Activated T-helper 1 cell treated with anti-CD3 and anti-CD28 coated beads, Interleukin-12 subunit alpha, Interleukin-12 subunit beta, Interleukin-2, Interleukin-4 antibody, amounts not matched to agents 30 ng/mL and 10 ng/mL and 1 ng/mL, durations not matched to agents 14 hours and 24 hours and 36 hours (primary cell): ENCODE measurements around the gene TSEN2. TPM values are rescaled to one million over a fixed set of nuclear protein-coding genes. Genes with fewer than 3 reads are reported as not detected.
"Not testable (repeated sequence)": the region's sequence is repeated elsewhere in the genome, so short reads cannot be mapped to it uniquely, and the experiment has no call there.

Experiments used
- DNase-seq: peaks from one replicate; pipeline ENCODE4 v3.0.0; 2021; ENCODE audit warnings: low spot score
- H3K27ac Mint-ChIP-seq: one replicate; pipeline ENCODE4 v1.8.0; 2021; ENCODE audit warnings: mild to moderate bottlenecking, mixed read lengths
- H3K27me3 Mint-ChIP-seq: one replicate; pipeline ENCODE4 v1.8.0; 2022; ENCODE audit warnings: mild to moderate bottlenecking, moderate library complexity, mixed read lengths; ENCODE audit not compliant: insufficient read depth
- H3K36me3 Mint-ChIP-seq: one replicate; pipeline ENCODE4 v1.8.0; 2021; ENCODE audit warnings: low read depth, mixed read lengths
- H3K4me1 Mint-ChIP-seq: one replicate; pipeline ENCODE4 v1.8.0; 2021; ENCODE audit warnings: low read depth, mixed read lengths
- H3K4me3 Mint-ChIP-seq: one replicate; pipeline ENCODE4 v1.8.0; 2021; ENCODE audit warnings: mild to moderate bottlenecking, moderate library complexity, mixed read lengths
- H3K9me3 Mint-ChIP-seq: one replicate; pipeline ENCODE4 v1.8.0; 2021; ENCODE audit warnings: mixed read lengths
- intact Hi-C: fragments of 100-400 bp; cut with micrococcal nuclease; formaldehyde crosslinking; loops from one replicate; pipeline ENCODE4 v1.15.1; 2024
- total RNA-seq: library from RNA; stranded (reverse); gene quantifications from 2 replicates; pipeline ENCODE4 v1.2.3, GENCODE V29; 2022

The TSEN2 gene
- total RNA-seq, 1 donor from 2014 or later = 33.5 TPM

DNA sequence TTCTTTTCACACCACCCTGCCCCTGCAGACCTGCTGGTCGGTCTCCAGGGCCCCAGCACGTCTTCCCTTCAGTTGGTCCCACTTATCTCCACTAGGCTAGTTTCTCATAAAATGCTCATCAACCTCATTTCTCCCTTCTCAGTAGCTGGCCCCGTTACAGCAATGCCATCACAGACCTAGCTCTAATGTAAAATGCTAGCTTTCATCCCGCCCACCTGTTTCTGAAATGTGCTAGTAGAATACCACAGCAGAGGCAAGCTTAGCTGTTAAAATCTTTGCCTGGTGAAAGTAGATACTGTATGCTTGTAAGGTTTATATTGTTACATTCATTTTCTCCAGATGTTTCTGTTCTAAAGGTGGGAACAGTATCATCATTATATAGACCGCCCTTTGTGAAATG is 47.9 kb downstream of the TSEN2 start:
- no peak overlapping the region for H3K4me3 Mint-ChIP-seq
- no peaks in the 10 kb centered on the region for H3K4me1 Mint-ChIP-seq
- no peaks in the 10 kb centered on the region for H3K27me3 Mint-ChIP-seq
- no peak overlapping the region for H3K27ac Mint-ChIP-seq
- intact Hi-C loops = no loop called here
- DNase-seq = no peak
- H3K9me3 Mint-ChIP-seq = no peaks in the 10 kb centered on the region
- peaks cover 11% of the 10 kb centered on the region for H3K36me3 Mint-ChIP-seq

DNA sequence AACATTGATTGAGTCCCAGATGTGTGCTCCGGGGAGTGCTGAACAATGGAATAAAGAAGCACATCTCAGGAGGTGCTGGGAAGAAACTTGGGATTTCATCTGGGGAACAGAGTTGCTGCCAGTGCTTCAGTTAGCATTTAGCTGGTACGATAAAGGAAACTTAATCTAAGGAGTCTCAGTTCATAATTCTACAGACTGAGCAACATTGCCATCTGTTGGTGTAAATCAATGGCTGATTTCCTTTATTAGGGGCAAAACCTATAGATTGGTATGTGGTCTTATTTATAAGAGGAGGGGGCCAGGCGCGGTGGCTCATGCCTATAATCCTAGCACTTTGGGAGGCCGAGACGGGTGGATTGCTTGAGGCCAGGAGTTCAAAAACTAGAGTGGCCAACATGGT is 52.1 kb downstream of the TSEN2 start:
- Mint-ChIP-seq H3K36me3 (peaks cover 6% of the 10 kb centered on the region), H3K4me3 (no peak overlapping the region), H3K27ac (no peak overlapping the region), H3K9me3 (no peaks in the 10 kb centered on the region), H3K4me1 (no peaks in the 10 kb centered on the region), H3K27me3 (no peaks in the 10 kb centered on the region)
- DNase-seq = no peak
- intact Hi-C loops = no loop called here

GRCh38 chr3:12541625-12542024 is 57.3 kb downstream of the TSEN2 start:
- no peak for DNase-seq
- no peaks in the 10 kb centered on the region for H3K9me3 Mint-ChIP-seq

GRCh38 chr3:12543497-12543896 is 59.2 kb downstream of the TSEN2 start:
- intact Hi-C loops, H3K27me3 Mint-ChIP-seq, H3K36me3 Mint-ChIP-seq, H3K27ac Mint-ChIP-seq, H3K4me1 Mint-ChIP-seq, H3K4me3 Mint-ChIP-seq, H3K9me3 Mint-ChIP-seq, DNase-seq: not testable (repeated sequence)

More at GRCh38 chr3:12541625-12542024, 57.3 kb downstream of the TSEN2 start:
- intact Hi-C loops = no loop called here
- Mint-ChIP-seq H3K27ac (no peak overlapping the region), H3K4me1 (no peaks in the 10 kb centered on the region), H3K36me3 (no peaks in the 10 kb centered on the region), H3K27me3 (no peaks in the 10 kb centered on the region), H3K4me3 (no peak overlapping the region)

- H3K27me3 Mint-ChIP-seq = no peaks in the 10 kb centered on the region
- H3K4me3 Mint-ChIP-seq = no peak overlapping the region
- H3K4me1 Mint-ChIP-seq = no peaks in the 10 kb centered on the region
- intact Hi-C loops = no loop called here
- no peak for DNase-seq
- H3K36me3 Mint-ChIP-seq = no peaks in the 10 kb centered on the region
- no peaks in the 10 kb centered on the region for H3K9me3 Mint-ChIP-seq
- no peak overlapping the region for H3K27ac Mint-ChIP-seq
Observed at GRCh38 chr3:12544652-12545472, 60.6 kb downstream of the TSEN2 start.

DNA sequence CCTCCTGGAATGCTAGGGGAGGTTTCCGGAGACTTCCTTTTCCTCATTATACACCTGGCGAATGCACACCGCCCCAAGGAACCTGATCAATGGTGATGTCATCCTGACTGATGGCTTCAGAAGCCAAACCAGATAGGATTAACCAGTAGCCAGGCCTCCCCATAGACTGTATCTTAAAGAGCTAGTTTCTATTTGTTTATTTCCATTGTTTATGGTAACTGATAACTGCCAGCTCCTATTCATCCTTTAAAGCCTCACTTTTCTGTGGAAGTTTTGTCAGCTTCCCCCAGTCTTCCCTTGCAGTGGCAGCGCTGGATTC is 61.2 kb downstream of the TSEN2 start, which contains the start of gene MKRN2OS:
Gene MKRN2OS (minus strand): TSS at position 27 of the 319 bp plus-strand sequence. CDS start 35 bp downstream, outside the sequence.
- intact Hi-C loops = no loop called here
- no peak for DNase-seq
- H3K4me1 Mint-ChIP-seq = no peaks in the 10 kb centered on the region
- peaks cover 4% of the 10 kb centered on the region for H3K27me3 Mint-ChIP-seq
- no peak within 1 kb of the TSS for H3K27ac Mint-ChIP-seq
- no peak within 1 kb of the TSS for H3K4me3 Mint-ChIP-seq
- H3K9me3 Mint-ChIP-seq = no peaks in the 10 kb centered on the region
- H3K36me3 Mint-ChIP-seq = no peaks in the 10 kb centered on the region

GRCh38 chr3:12549971-12550760 is 65.9 kb downstream of the TSEN2 start:
- Mint-ChIP-seq H3K4me3 (no peak overlapping the region), H3K27me3 (peaks cover 27% of the 10 kb centered on the region), H3K27ac (no peak overlapping the region), H3K9me3 (no peaks in the 10 kb centered on the region), H3K36me3 (no peaks in the 10 kb centered on the region), H3K4me1 (peaks cover 13% of the 10 kb centered on the region)
- DNase-seq = no peak
- intact Hi-C loops = no loop called here

DNA sequence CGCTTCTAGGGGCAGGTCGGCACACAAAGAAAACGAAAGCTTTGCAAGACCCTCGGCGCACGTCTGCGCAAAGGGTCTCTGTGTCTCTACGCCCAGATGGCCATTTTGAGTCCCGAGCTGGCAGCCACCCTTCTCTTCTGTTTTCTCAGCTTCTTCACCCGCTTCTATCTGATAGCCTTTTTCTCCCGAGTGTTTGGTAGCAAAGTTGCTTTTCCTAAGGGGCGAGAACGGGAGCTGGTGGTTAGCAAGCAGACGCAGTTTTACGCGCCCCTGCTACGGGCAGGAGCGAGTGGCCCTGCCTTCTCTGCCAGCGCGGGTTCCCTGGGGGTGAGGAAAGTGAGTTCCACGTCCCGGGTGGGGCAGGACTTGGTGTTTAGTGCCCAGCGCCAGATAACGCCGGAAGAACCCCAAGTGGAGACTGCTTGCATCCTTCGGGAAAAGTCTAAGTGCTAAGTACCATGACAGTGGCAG is 69.7 kb downstream of the TSEN2 start:
- Mint-ChIP-seq H3K36me3 (no peaks in the 10 kb centered on the region), H3K4me3 (peak overlapping the region; percentile 84), H3K9me3 (no peaks in the 10 kb centered on the region), H3K4me1 (peaks cover 43% of the 10 kb centered on the region), H3K27me3 (peaks cover 35% of the 10 kb centered on the region), H3K27ac (no peak overlapping the region)
- no peak for DNase-seq
- intact Hi-C loops = no loop called here

- H3K4me3 Mint-ChIP-seq = peak overlapping the region; percentile 91
- H3K27ac Mint-ChIP-seq = peak overlapping the region; percentile 88
- DNase-seq = no peak
- H3K9me3 Mint-ChIP-seq = no peaks in the 10 kb centered on the region
- peaks cover 2% of the 10 kb centered on the region for H3K36me3 Mint-ChIP-seq
- H3K4me1 Mint-ChIP-seq = peaks cover 65% of the 10 kb centered on the region
- intact Hi-C loops = loop anchor here (2.0 to 5.0 kb wide), 2 partner anchors 710 to 1621 kb away; partner anchors contain the start of genes LSM3, TAMM41 and XPC
- peaks cover 30% of the 10 kb centered on the region for H3K27me3 Mint-ChIP-seq
Observed at GRCh38 chr3:12556314-12556689, 72.0 kb downstream of the TSEN2 start.

DNA sequence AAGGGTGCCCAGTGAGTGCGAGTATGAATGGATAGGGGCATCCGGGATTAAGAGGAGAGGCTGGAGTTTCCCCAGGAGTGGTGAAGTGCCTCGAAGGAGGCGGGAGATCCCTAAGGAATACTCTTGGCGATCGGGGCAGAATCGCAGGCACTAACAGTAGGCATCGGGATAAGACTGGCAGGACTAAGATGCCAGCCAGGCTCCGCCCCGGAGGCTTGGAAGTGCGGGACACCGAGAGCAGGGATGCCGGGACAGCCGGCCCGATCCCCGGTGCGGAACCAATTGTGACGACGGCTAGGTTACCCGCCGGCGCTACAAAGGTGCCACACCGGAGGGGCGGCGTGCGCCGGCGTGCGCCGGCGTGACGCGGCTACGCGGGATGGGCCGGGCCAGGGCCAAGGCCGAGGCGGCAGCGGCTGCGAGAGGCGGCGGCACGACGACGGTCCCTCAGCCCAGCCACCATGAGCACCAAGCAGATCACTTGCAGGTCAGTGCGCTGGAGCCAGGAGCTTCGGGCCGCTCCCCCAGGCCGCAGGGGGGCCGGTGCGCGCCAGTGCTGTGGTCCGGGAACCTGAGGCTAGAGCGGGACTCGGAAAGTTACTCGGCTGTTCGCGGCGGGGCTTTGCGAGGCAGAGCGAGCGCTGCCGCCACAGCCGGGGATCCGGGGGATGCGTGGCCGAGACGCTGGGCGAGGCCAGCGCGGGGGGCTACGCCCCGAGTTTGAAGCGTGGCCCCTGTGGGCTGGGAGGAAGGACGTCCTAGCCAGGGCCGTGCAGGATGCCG is 72.6 kb downstream of the TSEN2 start, which contains the start of gene MKRN2:
Gene MKRN2 (plus strand): TSS at position 398 of the 783 bp plus-strand sequence. CDS start 64 bp downstream, at position 462.
- peak; percentile 79 for DNase-seq
- Mint-ChIP-seq H3K27me3 (peaks cover 27% of the 10 kb centered on the region), H3K4me3 (peak within 1 kb of the TSS; percentile 91), H3K36me3 (peaks cover 2% of the 10 kb centered on the region), H3K27ac (peak within 1 kb of the TSS; percentile 88), H3K9me3 (no peaks in the 10 kb centered on the region), H3K4me1 (peaks cover 67% of the 10 kb centered on the region)
- intact Hi-C loops = loop anchor here (1.0 to 5.0 kb wide), 5 partner anchors 73 to 1620 kb away; partner anchors contain the start of genes LSM3, RAF1, RPL32 and TAMM41

DNA sequence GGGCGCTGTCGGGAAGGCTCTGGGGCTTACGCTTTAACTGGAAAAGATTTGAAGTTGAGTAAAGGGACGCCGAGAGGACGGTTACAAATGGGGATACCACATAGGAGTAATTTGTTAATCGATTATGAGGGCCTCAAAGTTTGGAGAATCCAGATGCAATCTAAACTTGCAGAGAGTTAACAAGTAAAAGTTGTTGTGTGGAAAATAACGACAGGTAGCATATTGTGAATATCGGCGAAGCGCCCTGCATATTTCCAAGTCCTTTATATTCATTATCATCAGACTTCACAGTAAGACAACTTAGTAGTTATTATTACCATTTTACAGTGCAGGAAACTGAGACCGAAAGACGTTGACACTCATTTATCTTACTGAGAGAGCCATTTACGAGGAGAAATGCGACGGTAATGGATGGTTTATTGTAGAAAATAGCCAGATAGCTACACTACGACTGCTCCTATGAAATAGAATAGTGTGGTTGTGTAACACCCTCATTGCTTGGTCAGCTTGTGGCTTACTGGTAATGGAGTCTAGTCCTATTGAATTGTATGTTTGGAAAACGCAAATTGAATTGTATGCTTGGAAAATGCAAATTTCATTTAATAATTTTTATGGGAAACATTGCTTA is 73.3 kb downstream of the TSEN2 start:
- H3K27ac Mint-ChIP-seq = peak overlapping the region; percentile 70
- intact Hi-C loops = loop anchor here (1.0 to 5.0 kb wide), 5 partner anchors 73 to 1620 kb away; partner anchors contain the start of genes LSM3, RAF1, RPL32 and TAMM41
- DNase-seq = no peak
- no peaks in the 10 kb centered on the region for H3K9me3 Mint-ChIP-seq
- peaks cover 24% of the 10 kb centered on the region for H3K27me3 Mint-ChIP-seq
- peaks cover 2% of the 10 kb centered on the region for H3K36me3 Mint-ChIP-seq
- H3K4me1 Mint-ChIP-seq = peaks cover 67% of the 10 kb centered on the region
- H3K4me3 Mint-ChIP-seq = peak overlapping the region; percentile 91

GRCh38 chr3:12558706-12559105 is 74.4 kb downstream of the TSEN2 start:
- Mint-ChIP-seq H3K27ac (no peak overlapping the region), H3K27me3 (peaks cover 17% of the 10 kb centered on the region), H3K4me3 (peak overlapping the region; percentile 91)

More at GRCh38 chr3:12558706-12559105, 74.4 kb downstream of the TSEN2 start:
- Mint-ChIP-seq H3K9me3 (no peaks in the 10 kb centered on the region), H3K4me1 (peaks cover 58% of the 10 kb centered on the region), H3K36me3 (peaks cover 2% of the 10 kb centered on the region)
- DNase-seq = no peak
- intact Hi-C loops = loop anchor here (5.0 kb wide), 1 partner anchor 1619 kb away; the partner anchor contains the start of genes LSM3 and XPC
